HepG2 (cell line): ENCODE results near the gene CD151. TPM values are rescaled to one million over a fixed set of nuclear protein-coding genes. Genes with fewer than 3 reads are reported as not detected.

Experiments used
- CHD2 ChIP-seq: IDR thresholded peaks from 2 replicates; pipeline ENCODE4 v1.6.1; 2011; ENCODE audit warnings: low read depth, low read length, improper control_type of control experiment
- DZIP1 ChIP-seq: sonication (generic); formaldehyde crosslinking; IDR thresholded peaks from 2 replicates; pipeline ENCODE4 v1.5.0; 2020; ENCODE audit warnings: mild to moderate bottlenecking, missing genetic modification reagents
- JUNB ChIP-seq: sonication (generic); formaldehyde crosslinking; IDR thresholded peaks from 2 replicates; pipeline ENCODE4 v1.8.0; 2022; ENCODE audit warnings: missing genetic modification reagents, mild to moderate bottlenecking, borderline replicate concordance
- MIXL1 ChIP-seq: IDR thresholded peaks from 2 replicates; pipeline ENCODE4 v1.6.1; 2016
- MXD1 ChIP-seq: sonication (generic); formaldehyde crosslinking; IDR thresholded peaks from 2 replicates; pipeline ENCODE4 v1.4.0; 2020; ENCODE audit warnings: mild to moderate bottlenecking, missing genetic modification reagents
- PITX1 ChIP-seq: sonication (generic); formaldehyde crosslinking; IDR thresholded peaks from 2 replicates; pipeline ENCODE4 v1.5.1; 2020; ENCODE audit warnings: mild to moderate bottlenecking, missing genetic modification reagents
- RARA ChIP-seq: IDR thresholded peaks from 2 replicates; pipeline ENCODE4 v1.6.1; 2016; ENCODE audit warnings: missing genetic modification reagents, missing compliant biosample characterization
- SIN3B ChIP-seq: fragments of 150-350 bp; IDR thresholded peaks from 2 replicates; pipeline ENCODE4 v1.6.1; 2014; ENCODE audit warnings: low read length
- TMF1 ChIP-seq: sonication (generic); formaldehyde crosslinking; IDR thresholded peaks from 2 replicates; pipeline ENCODE4 v1.8.1; 2022; ENCODE audit warnings: low read depth, missing genetic modification reagents
- ZBTB34 ChIP-seq: sonication (generic); formaldehyde crosslinking; IDR thresholded peaks from 2 replicates; pipeline ENCODE4 v1.8.0; 2022; ENCODE audit warnings: mild to moderate bottlenecking, missing genetic modification reagents
- ZBTB39 ChIP-seq: sonication (generic); formaldehyde crosslinking; IDR thresholded peaks from 2 replicates; pipeline ENCODE4 v1.5.0; 2020; ENCODE audit warnings: missing genetic modification reagents
- ZKSCAN5 ChIP-seq: sonication (generic); formaldehyde crosslinking; IDR thresholded peaks from 2 replicates; pipeline ENCODE4 v1.5.1; 2020; ENCODE audit warnings: mild to moderate bottlenecking, missing genetic modification reagents
- ZKSCAN8 ChIP-seq: IDR thresholded peaks from 2 replicates; pipeline ENCODE4 v1.6.1; 2016; ENCODE audit warnings: borderline replicate concordance, missing genetic modification reagents, missing compliant biosample characterization
- ZMAT3 ChIP-seq: sonication (generic); formaldehyde crosslinking; conservative IDR thresholded peaks from 2 replicates; pipeline ENCODE4 v1.7.0; 2021; ENCODE audit warnings: missing genetic modification reagents
- ZNF317 ChIP-seq: sonication (generic); formaldehyde crosslinking; IDR thresholded peaks from 2 replicates; pipeline ENCODE4 v1.5.0; 2020; ENCODE audit warnings: mild to moderate bottlenecking, missing genetic modification reagents
- ZNF383 ChIP-seq: sonication (generic); formaldehyde crosslinking; IDR thresholded peaks from 2 replicates; pipeline ENCODE4 v1.4.0; 2020; ENCODE audit warnings: missing genetic modification reagents, mild to moderate bottlenecking, borderline replicate concordance
- ZNF496 ChIP-seq: sonication (generic); formaldehyde crosslinking; IDR thresholded peaks from 2 replicates; pipeline ENCODE4 v1.8.1; 2023; ENCODE audit warnings: mild to moderate bottlenecking, moderate library complexity, missing genetic modification reagents; ENCODE audit not compliant: insufficient replicate concordance
- ZNF570 ChIP-seq: sonication (generic); formaldehyde crosslinking; IDR thresholded peaks from 2 replicates; pipeline ENCODE4 v1.4.0; 2020; ENCODE audit warnings: mild to moderate bottlenecking, missing genetic modification reagents, borderline replicate concordance
- ZNF616 ChIP-seq: sonication (generic); formaldehyde crosslinking; IDR thresholded peaks from 2 replicates; pipeline ENCODE4 v1.5.0; 2020; ENCODE audit warnings: low read depth, mild to moderate bottlenecking, missing genetic modification reagents
- polyA plus RNA-seq, 8 experiments: library from polyadenylated mRNA; depleted of rRNA in 3 of 8; stranded (reverse) in 7 of 8; unstranded in 1 of 8; fragments of >200 nt; fragmentation: Illumina TruSeq in 4 of 8; extraction: Trizol in 4 of 8; gene quantifications; 2 replicates each; pipeline versions ENCODE4 v1.2.1 to v1.2.3, GENCODE V29; 2011 to 2016; ENCODE audit warnings: low read depth in 4 of 8, missing spikeins in 1 of 8, mixed read lengths in 1 of 8; ENCODE audit not compliant: insufficient read depth in 1 of 8
- total RNA-seq, 5 experiments: library from RNA; depleted of rRNA; stranded (reverse); fragments of >200 nt; fragmentation: Illumina TruSeq; extraction: Trizol; gene quantifications; 2 replicates each; pipeline ENCODE4 v1.2.3, GENCODE V29; 2016; ENCODE audit warnings: low read depth in 1 of 5

The CD151 gene
- total and polyA plus RNA-seq, 2 of the 13 experiments (the other 11 are each of a cell fraction or from before 2014, with no cell fraction given): 125 to 197 TPM

- TF ChIP-seq ZNF317 (CRISPR knock-in tag) (no peak), MXD1 (CRISPR knock-in tag) (peak; percentile 40; the same call in 1 of the 2 replicates), JUNB (no peak), ZNF570 (CRISPR knock-in tag) (0 out of 2 replicates have a peak, but pooled peaks have one; percentile 56), ZBTB34 (CRISPR knock-in tag) (0 out of 2 replicates have a peak, but pooled peaks have one; percentile 69), ZNF383 (CRISPR knock-in tag) (no peak), DZIP1 (CRISPR knock-in tag) (no peak), ZMAT3 (CRISPR knock-in tag) (peak; percentile 90), SIN3B (no peak), RARA (CRISPR knock-in tag) (peak; percentile 45; the same call in 1 of the 2 replicates), PITX1 (CRISPR knock-in tag) (peak; percentile 78; the same call in 1 of the 2 replicates), ZKSCAN8 (CRISPR knock-in tag) (no peak), CHD2 (no peak), TMF1 (CRISPR knock-in tag) (no peak), MIXL1 (CRISPR knock-in tag) (no peak), ZKSCAN5 (CRISPR knock-in tag) (no peak), ZBTB39 (CRISPR knock-in tag) (no peak), ZNF616 (CRISPR knock-in tag) (0 out of 2 replicates have a peak, but pooled peaks have one; percentile 56), ZNF496 (CRISPR knock-in tag) (no peak)
Observed at GRCh38 chr11:838441-839279, 5.9 kb downstream of the CD151 start (continued).
